OCI-LY3 (cell line): ENCODE results near the gene SKAP2.

Experiments
- CTCF ChIP-seq: fragments of 200-600, 300-600 bp; sonication (generic); IDR thresholded peaks from 2 replicates; pipeline ENCODE4 v1.5.1; 2014; ENCODE audit warnings: antibody characterized with exemption, low read length, low read depth
- EZH2phosphoT487 ChIP-seq: fragments of 200-600 bp; shearing (Covaris generic); IDR thresholded peaks from 2 replicates; pipeline ENCODE4 v1.6.1; 2018; ENCODE audit warnings: antibody characterized with exemption, mixed run types, low read depth

DNA sequence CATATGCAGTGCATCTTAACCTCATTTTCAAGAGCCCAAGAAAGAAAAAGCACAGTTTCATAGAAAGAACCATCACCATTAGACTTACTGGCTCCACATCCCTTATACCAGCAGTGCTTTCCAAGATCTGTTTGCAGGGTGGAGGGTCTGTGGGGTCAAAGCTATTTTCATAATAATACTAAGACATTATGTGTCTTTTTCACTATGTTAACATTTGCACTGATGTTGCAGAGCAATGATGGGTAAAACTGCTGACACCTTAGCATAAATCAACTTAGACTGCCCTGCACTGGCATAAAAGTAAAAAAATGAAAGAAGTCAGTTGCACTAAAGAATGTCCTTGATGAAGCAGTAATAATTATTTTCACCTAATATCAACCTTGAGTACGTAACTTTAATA, 166.2 kb downstream of the SKAP2 start:
- TF ChIP-seq CTCF (no peak), EZH2phosphoT487 (no peak)
